Measurements from ENCODE around the gene FYN. TPM values are rescaled to one million over a fixed set of nuclear protein-coding genes. Genes with fewer than 3 reads are reported as not detected.

The FYN gene
- total RNA-seq, 4 donors from 2014 or later, result 143 to 219 (median 165) TPM

GRCh38 chr6:111714416-111715270 lies 158.6 kb downstream of the FYN start:
- no peaks in the 10 kb centered on the region for H3K9me3 ChIP-seq
- H3K27me3 ChIP-seq, result no peaks in the 10 kb centered on the region
- H3K27ac ChIP-seq, result peak overlapping the region in 2 of 4 donors; percentile 72 to 85
- no peak for DNase-seq (ENCODE audit: low spot score in 2 of 2)
- WGBS, 2 donors, result 85 to 87% methylated on average over 10 of the region's 10 CpGs
- peaks cover 0 to 34% (median 10%) of the 10 kb centered on the region in 4 donors for H3K4me1 ChIP-seq
- TF ChIP-seq POLR2A (IDR thresholded peaks at IDR 0.05) (no peak), EP300 (IDR thresholded peaks at IDR 0.05) (no peak), CTCF (IDR thresholded peaks at IDR 0.05) (no peak)
- H3K4me3 ChIP-seq, result no peak overlapping the region
- peaks cover 0 to 43% (median 6%) of the 10 kb centered on the region in 3 donors for H3K36me3 ChIP-seq

GRCh38 chr6:111713811-111714210 lies 159.4 kb downstream of the FYN start:
- peak overlapping the region in 2 of 4 donors; percentile 72 to 85 for H3K27ac ChIP-seq
- 64 to 67% methylated on average over 4 of the region's 4 CpGs for whole genome bisulfite sequencing, 2 donors

GRCh38 chr6:111713236-111713635 lies 160.0 kb downstream of the FYN start:
- DNase-seq (ENCODE audit: low spot score in 2 of 2), result no peak
- peak overlapping the region in 2 of 4 donors; percentile 72 to 85 for H3K27ac ChIP-seq
- no peaks in the 10 kb centered on the region for H3K9me3 ChIP-seq
- 60 to 70% methylated on average over 2 of the region's 2 CpGs for WGBS, 2 donors
- H3K4me3 ChIP-seq, result no peak overlapping the region
- TF ChIP-seq CTCF (IDR thresholded peaks at IDR 0.05), result no peak
- no peak for TF ChIP-seq POLR2A (IDR thresholded peaks at IDR 0.05)
- TF ChIP-seq EP300 (IDR thresholded peaks at IDR 0.05), result no peak
- H3K27me3 ChIP-seq, result no peaks in the 10 kb centered on the region
- H3K36me3 ChIP-seq, result peaks cover 0 to 36% (median 6%) of the 10 kb centered on the region in 3 donors
- peaks cover 0 to 34% (median 10%) of the 10 kb centered on the region in 4 donors for H3K4me1 ChIP-seq

More at GRCh38 chr6:111713811-111714210, 159.4 kb downstream of the FYN start:
- H3K36me3 ChIP-seq, result peaks cover 0 to 37% (median 6%) of the 10 kb centered on the region in 3 donors
- no peak overlapping the region for H3K4me3 ChIP-seq
- TF ChIP-seq POLR2A (IDR thresholded peaks at IDR 0.05), result no peak
- TF ChIP-seq CTCF (IDR thresholded peaks at IDR 0.05), result no peak
- TF ChIP-seq EP300 (IDR thresholded peaks at IDR 0.05), result no peak
- H3K4me1 ChIP-seq, result peaks cover 0 to 34% (median 10%) of the 10 kb centered on the region in 4 donors
- no peaks in the 10 kb centered on the region for H3K9me3 ChIP-seq
- H3K27me3 ChIP-seq, result no peaks in the 10 kb centered on the region
- no peak for DNase-seq (ENCODE audit: low spot score in 2 of 2)

- H3K4me3 ChIP-seq, result no peak overlapping the region
- no peak for DNase-seq (ENCODE audit: low spot score in 2 of 2)
- peak overlapping the region; percentile 31 to 85 (median 60) for H3K27ac ChIP-seq
- no peak for TF ChIP-seq EP300 (IDR thresholded peaks at IDR 0.05)
- no peak for TF ChIP-seq POLR2A (IDR thresholded peaks at IDR 0.05)
- TF ChIP-seq CTCF (IDR thresholded peaks at IDR 0.05), result no peak
- peaks cover 0 to 36% (median 10%) of the 10 kb centered on the region in 4 donors for H3K4me1 ChIP-seq
- H3K36me3 ChIP-seq, result peaks cover 0 to 30% (median 6%) of the 10 kb centered on the region in 3 donors
- H3K27me3 ChIP-seq, result no peaks in the 10 kb centered on the region
- WGBS, 2 donors, result 60 to 64% methylated on average over 13 of the region's 13 CpGs
- H3K9me3 ChIP-seq, result no peaks in the 10 kb centered on the region
Observed at GRCh38 chr6:111711984-111712752, 161.1 kb downstream of the FYN start.

Measured in tibial nerve (tissue), 4 donors.